Fibroblast of pulmonary artery (primary cell): ENCODE measurements around the gene TSPAN15.

Experiments used
- DNase-seq: peaks from one replicate; pipeline ENCODE4 v3.0.0-alpha.2; 2010; ENCODE audit warnings: low read depth
- H3K4me3 ChIP-seq: replicated peaks from 2 replicates; pipeline ENCODE4 v1.5.1; 2011; ENCODE audit warnings: low read depth, mild to moderate bottlenecking, control low read depth, low read length, moderate library complexity
- CTCF ChIP-seq: IDR thresholded peaks from 2 replicates; pipeline ENCODE4 v1.5.1; 2011; ENCODE audit warnings: mild to moderate bottlenecking, control low read depth, low read length, inconsistent platforms; ENCODE audit errors: missing control alignments

The TSPAN15 gene

GRCh38 chr10:69492091-69492745 lies 41.0 kb downstream of the TSPAN15 start:
- TF ChIP-seq CTCF, result no peak
- DNase-seq, result no peak
- H3K4me3 ChIP-seq, result no peak overlapping the region

GRCh38 chr10:69492746-69493462 lies 41.6 kb downstream of the TSPAN15 start:
- TF ChIP-seq CTCF, result no peak
- no peak overlapping the region for H3K4me3 ChIP-seq
- no peak for DNase-seq

DNA sequence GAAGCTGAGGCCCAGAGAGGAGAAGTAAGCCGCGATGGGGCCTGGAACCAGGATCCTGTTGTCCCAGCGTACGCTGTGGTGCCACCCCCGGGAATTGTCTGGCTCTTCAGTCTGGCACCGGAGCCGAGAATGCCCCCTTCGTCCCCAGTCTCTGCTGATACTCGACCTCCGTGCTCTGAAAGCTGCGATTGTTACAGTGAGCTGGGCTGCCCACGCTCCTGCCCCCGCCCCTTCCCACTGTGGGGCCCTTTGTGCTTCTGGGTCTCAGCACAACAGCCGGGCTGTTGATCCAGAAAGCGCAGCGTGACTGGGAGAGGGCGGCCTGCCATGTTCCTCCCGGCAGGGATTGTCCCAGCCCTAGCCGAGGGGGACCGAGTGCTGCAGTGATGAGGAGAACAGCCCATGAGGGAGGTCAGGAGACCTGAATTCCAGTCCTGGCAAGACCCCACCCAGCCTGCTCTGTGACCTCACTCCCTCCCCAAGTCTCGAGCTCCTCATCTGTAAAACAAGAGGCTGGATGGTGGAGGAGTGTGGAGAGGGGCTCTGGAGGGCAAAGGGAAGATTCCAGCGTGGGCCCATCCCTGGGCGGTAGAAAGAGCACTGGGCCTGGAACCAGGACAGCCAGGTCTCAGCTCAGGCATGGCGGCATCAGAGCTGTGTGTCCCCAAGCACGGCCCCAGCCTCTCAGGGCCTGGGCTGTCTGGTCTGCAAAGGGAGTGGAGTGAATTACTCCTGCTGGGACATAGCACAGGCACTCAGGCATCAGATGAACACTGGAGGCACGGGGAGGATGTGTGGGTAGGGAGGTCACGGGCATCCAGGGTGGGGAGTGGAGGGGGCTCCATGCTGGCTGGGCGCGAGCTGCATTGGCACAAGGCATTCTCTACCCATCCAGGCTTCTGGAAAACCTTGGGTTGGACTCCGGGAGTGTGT lies 43.6 kb downstream of the TSPAN15 start:
- no peak for TF ChIP-seq CTCF
- no peak overlapping the region for H3K4me3 ChIP-seq
- no peak for DNase-seq

DNA sequence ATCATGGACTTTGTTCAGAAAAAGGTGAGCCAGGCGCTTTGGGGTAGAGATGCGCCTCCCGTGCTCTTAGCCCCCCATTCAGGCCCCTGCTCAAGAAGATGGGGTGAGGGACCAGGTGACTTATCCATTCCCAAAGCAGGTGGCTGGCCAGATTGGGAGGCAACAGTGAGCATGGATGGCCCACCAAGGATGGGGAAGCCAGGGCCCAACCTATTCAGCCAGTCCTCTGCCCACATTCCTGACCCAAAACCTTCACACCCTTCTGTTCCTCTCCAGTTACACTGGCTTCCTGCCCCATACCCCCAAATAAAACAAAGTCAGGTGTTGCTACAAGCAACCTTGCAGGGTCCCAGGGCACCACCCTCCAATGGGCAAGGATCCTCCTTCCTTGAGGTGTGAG lies 44.4 kb downstream of the TSPAN15 start:
- no peak for TF ChIP-seq CTCF
- DNase-seq, result no peak
- H3K4me3 ChIP-seq, result no peak overlapping the region

- no peak for TF ChIP-seq CTCF
- no peak overlapping the region for H3K4me3 ChIP-seq
- no peak for DNase-seq
Observed at GRCh38 chr10:69496352-69497230, 45.3 kb downstream of the TSPAN15 start.

DNA sequence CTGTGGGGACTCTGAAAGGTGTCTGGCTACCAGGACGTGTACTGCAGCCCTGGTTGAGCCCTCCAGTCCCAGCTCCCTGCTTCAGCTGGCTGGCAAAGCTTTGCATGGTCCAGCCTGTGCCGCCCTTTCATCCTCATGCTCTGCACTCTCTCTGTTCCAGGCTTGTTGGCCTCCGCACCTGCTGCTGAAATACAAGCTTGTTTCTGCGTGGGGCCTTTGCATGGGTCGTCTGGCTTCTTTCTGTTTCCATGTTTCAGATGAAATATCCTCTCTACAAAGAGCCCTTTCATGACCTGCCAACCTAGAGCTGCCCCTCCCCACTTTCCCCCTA lies 45.9 kb downstream of the TSPAN15 start:
- H3K4me3 ChIP-seq, result no peak overlapping the region
- no peak for TF ChIP-seq CTCF
- no peak for DNase-seq
